Hematopoietic multipotent progenitor cell (in vitro differentiated cells): Measurements from ENCODE around the gene FABP1. TPM values are rescaled to one million over a fixed set of nuclear protein-coding genes. Genes with fewer than 3 reads are reported as not detected.

ENCODE experiments used
- DNase-seq, 3 donors: peaks; one replicate each; pipeline ENCODE4 v3.0.0-alpha.2; 2011 to 2015; ENCODE audit warnings: low read depth in 2 of 3, low spot score in 2 of 3
- small RNA-seq: library from RNA; depleted of rRNA; stranded (forward); fragments of <200 nt; gene quantifications from one replicate; pipeline ENCODE3, GENCODE V24; 2012
- total RNA-seq: library from RNA; depleted of rRNA; stranded (reverse); fragments of >200 nt; gene quantifications from one replicate; pipeline ENCODE4 v1.2.3, GENCODE V29; 2012

FABP1 gene
- total RNA-seq, 1 donor, result not detected

- DNase-seq, result no peak
Measured at GRCh38 chr2:88085099-88085498, 42.8 kb downstream of the FABP1 start.

- no peak for DNase-seq
Measured at GRCh38 chr2:88082781-88083180, 45.1 kb downstream of the FABP1 start.

GRCh38 chr2:88081924-88082608 lies 45.8 kb downstream of the FABP1 start:
- DNase-seq, result no peak

- DNase-seq, result no peak
Measured at GRCh38 chr2:88080545-88080944, 47.3 kb downstream of the FABP1 start.

- DNase-seq, result no peak
Measured at GRCh38 chr2:88078643-88079172, 49.2 kb downstream of the FABP1 start.

- DNase-seq, result no peak
Measured at GRCh38 chr2:88077080-88077479, 50.8 kb downstream of the FABP1 start.

- no peak for DNase-seq
Measured at GRCh38 chr2:88074854-88075292, 53.0 kb downstream of the FABP1 start.

- DNase-seq, result no peak
Measured at GRCh38 chr2:88074150-88074549, 53.7 kb downstream of the FABP1 start.

Small RNA genes lying within 50 kb of the gene (small RNA-seq; reads per million reads assigned to genes)
- gene MIR4780, result not detected

Other genes starting within 250 kb of the FABP1 start
- gene RNU2-63P, start 111.5 kb downstream of the FABP1 start, total RNA-seq, result under 0.01 TPM
- 6.7 TPM for gene KRCC1, start 72.3 kb downstream of the FABP1 start, total RNA-seq
- gene SMYD1, start 60.2 kb downstream of the FABP1 start, total RNA-seq, result not detected
- 3.0 TPM for gene THNSL2, start 42.3 kb upstream of the FABP1 start, total RNA-seq